ENCODE results near the gene PCIF1.
A peak's percentile ranks its signal among the peaks of the same experiment; 100 is the strongest.
"Not testable (repeated sequence)": the region's sequence is repeated elsewhere in the genome, so short reads cannot be mapped to it uniquely, and the experiment has no call there.

PCIF1 gene

GRCh38 chr20:45948261-45948733, 13.8 kb downstream of the PCIF1 start:
- no peak for DNase-seq

DNA sequence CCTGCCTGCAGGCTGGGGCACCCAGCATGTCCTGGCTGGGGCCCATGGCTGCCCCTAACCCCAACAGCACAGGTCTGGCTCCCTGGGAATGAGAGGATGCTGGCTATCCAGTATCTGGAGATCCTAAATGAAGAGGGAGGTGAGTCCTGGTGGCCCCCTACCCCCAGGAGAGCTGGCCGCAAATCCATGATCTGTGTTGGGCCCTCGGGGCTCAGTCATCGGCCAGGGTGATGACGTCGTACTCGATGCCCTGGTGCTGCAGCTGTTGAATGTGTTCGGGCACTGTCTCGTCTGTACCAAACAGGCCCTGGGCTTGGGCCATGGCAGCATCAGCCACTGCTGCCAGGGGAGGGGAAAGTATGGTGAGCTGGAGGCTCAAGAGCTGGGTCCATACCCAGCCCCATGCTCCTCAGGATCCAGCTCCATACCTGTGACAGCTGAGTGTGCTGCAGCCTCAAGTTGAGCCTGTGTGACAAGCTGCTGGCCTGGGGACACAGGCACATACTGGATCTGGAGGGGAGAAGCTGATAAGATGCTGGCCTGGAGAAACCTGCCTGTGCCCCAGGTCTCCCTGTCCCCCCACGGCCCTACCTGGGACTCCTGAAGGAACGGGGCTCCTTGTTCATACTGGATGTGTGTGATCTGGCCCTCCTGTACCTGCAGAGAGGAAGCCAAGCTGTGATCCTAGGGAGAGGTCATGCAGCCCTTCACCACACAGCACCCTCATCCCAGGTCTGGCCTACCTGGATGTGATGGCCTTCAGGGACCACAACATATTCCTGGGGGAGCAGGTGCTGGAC, 14.5 kb downstream of the PCIF1 start:
- no peak for DNase-seq

DNA sequence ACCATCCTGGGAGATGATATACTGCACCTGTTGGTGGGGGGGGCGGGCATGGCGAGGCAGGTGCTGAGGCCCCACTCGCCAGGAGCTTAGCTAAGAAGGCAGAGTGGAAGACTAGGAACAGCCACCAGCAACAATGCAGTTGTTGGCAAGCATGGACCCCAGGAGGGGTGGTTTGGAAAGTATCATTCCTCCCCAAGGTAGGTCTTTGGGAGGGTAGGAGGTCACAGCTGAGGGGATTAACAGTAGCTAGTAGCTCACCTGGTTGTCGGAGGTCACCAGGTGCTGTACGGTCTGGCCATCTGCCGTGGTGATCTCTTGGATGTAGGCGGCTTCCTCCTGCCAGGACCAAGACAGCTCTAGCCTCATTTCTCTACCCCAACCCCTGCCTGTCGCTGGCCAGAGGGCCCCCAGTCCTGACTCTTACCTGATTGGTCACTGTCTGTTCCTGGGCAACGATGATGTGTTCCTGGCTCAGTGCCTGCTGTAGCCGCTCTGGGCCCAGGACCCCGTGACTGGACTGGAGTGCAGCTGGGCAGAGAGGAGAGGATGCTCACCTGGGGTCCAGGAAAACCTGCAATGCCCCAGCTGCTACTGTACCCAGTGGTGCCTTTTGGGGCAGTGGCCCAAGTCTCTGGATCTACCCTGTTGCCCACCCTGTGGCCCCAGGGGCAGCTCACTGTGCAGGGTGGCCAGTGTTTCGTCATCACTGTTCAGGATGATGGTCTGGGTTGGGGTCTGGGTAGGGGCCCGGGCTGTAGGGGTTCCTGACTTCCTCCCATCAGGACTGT, 15.3 kb downstream of the PCIF1 start:
- DNase-seq: no peak

DNA sequence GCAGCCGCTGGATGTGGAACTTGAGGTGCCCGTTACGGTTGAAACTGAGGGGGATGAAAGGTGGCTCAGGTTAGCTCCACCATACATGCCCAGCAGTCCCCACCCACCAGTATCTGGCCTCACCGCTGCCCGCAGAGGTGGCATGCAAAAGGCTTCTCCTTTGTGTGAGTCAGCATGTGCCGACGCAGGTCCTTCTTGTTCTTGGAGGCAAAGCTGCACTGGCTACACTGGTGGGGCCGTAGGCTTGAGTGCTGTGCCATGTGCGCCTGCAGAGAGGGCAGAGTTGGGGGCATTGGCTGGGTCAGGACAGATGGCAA, 15.8 kb downstream of the PCIF1 start:
- no peak for DNase-seq

DNA sequence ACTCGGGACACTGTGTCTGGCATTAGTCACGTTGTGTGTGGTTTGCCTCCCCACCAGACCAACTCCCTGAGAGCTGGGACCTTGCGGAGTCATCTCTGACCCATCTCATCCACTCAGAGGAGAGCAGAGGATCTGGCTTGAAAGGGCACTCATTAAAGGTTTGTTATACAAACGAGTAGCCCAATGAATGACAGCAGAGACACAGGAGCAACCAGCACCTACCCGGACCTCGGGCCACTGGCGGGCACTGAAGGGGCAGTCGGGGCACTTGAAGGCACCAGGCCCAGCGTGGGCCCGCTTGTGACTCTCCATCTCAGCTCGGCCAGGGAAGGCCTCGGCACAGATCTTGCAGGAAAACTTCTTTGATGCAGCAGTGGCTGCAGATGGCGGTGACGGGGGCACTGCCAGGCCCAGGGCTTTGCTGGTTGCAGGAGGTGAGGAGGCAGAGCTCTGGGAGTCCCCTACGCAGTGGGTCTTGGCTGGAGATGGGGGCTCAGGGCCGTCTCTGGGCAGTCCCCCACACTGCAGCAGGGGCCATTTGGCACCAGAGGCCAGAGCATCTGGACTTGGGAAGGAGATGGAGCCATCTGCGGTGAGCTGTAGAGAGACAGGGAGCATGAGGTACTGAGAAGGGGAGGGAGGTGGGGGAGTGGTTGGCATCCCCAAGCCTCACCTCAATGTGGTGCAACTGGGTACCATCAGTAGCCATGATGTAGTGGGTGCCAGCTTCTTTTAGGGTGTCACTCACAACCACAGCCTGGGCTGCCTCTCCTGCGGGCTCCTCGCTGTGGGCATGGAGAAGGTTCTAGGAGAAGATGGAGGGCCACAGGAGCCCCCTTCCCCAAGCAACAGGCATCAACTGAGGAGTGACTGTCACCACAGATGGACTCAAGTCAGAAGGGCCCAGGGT, 17.7 kb downstream of the PCIF1 start:
- no peak for DNase-seq

GRCh38 chr20:45952861-45953260, 18.4 kb downstream of the PCIF1 start:
- no peak for DNase-seq

DNA sequence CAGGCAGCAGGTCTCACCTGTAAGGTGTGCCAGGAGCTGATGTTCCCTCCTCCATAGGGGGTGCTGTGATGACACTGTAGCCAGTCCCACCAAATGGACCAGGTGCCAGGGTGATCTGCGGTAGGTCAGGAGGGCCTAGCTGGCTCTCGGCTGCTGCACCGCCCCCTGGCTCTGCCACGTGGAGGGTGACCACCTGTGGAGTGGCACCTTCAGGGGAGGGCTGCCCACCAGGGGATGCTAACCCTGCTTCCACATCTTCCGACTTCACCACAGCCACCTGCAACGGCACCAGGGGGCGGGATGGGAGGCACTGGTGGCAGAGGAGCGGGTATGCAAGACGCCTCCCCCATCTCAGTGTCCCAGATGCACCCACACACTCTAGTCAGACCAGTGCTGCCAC, 19.2 kb downstream of the PCIF1 start:
- no peak for DNase-seq

DNA sequence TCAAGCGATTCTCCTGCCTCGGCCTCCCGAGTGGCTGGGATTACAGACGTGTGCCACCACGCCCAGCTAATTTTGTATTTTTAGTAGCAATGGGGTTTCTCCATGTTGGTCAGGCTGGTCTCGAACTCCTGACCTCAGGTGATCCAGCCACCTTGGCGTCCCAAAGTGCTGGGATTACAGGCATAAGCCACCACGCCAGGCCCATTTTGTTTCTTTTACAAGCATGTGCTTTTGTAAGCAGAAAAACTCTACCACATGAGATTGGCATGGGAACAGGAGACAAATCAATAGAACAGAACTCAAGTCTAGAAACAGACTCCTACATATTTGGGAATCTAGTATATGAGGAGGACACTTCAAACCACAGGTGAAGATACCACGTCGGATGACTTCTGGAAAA, 21.8 kb downstream of the PCIF1 start:
- DNase-seq: not testable (repeated sequence)

- no peak for DNase-seq
These were observed 22.8 kb downstream of the PCIF1 start for GRCh38 chr20:45957021-45957941.

GRCh38 chr20:45958593-45958992, 24.1 kb downstream of the PCIF1 start:
- DNase-seq: no peak

GRCh38 chr20:45959126-45959525, 24.6 kb downstream of the PCIF1 start:
- DNase-seq: no peak

GRCh38 chr20:45959956-45960630, 25.6 kb downstream of the PCIF1 start:
- DNase-seq: no peak

DNA sequence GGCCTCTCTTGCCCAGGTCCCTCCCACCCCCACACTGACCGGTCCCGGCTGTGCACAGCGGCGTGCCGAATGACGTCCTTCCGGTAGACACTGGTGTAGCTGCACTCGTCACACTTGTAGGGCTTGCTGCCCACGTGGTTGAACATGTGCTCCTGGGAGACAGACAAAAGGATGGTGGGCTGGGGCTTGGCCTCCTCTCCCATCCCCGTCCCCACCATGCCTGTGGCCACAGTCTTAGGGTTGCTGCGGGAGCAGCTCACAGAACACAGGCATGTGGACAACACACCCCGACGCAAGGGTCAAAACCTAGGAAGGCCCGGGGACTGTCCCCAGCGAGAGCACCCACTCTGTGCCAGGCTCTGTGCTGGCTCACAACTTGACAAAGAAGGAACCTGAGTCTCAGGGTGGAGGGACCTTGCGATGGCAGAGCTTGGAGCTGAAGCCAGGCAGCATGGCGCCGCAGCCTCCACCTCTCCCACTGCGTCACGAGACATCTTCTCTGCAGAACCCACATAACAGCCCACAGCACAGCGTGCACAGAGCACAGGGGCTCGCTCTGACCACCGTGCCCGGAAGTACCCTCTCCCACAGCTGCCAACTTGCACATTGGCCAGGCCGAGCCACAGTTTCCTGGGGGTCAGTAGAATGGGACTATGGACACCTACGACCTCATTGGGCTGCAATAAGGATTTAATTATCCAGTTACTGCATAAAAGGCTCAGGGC, 27.7 kb downstream of the PCIF1 start:
- DNase-seq: no peak

- DNase-seq: peak; percentile 35
These were observed 28.8 kb downstream of the PCIF1 start for GRCh38 chr20:45963059-45964005.

- DNase-seq: no peak
These were observed 29.5 kb downstream of the PCIF1 start for GRCh38 chr20:45964006-45964400.

- DNase-seq: no peak
These were observed 30.9 kb downstream of the PCIF1 start for GRCh38 chr20:45965169-45966002.

GRCh38 chr20:45967551-45968080, 33.1 kb downstream of the PCIF1 start:
- no peak for DNase-seq

- no peak for DNase-seq
These were observed 33.7 kb downstream of the PCIF1 start for GRCh38 chr20:45968081-45968671.

All from activated CD4-positive, alpha-beta T cell treated with anti-CD3 and anti-CD28 coated beads, Interleukin-2, Interleukin-6, amounts not matched to agents 100 ng/mL and 50 ng/mL, durations not matched to agents 16 hours and 8 hours (primary cell).